ENCODE measurements around the gene KLK11. TPM values are rescaled to one million over a fixed set of nuclear protein-coding genes. Genes with fewer than 3 reads are reported as not detected.

The KLK11 gene
- total RNA-seq, 2 experiments from 2014 or later, result not detected

DNA sequence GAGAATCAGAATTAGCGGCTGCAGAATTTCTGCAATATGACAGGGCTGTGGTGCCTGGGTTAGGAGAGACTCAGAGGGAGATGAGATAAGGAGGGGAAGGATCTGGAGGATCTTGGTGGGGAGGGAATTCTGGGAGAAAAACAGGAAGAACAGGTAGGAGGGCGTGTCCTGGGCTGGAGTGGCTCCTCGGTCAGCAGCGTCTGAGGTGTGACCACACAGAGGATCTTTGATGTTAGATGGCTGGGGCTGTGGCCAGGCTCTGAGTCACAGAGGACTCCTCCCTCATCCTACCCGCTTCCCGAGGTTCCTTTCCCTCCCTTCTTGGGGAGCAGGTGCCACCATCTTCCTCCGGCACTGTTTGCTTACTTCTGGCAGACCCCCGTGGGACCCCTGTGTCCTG is 50.6 kb downstream of the KLK11 start:
- Mint-ChIP-seq H3K27me3 (peaks cover 72% of the 10 kb centered on the region), H3K27ac (no peak overlapping the region), H3K36me3 (no peaks in the 10 kb centered on the region), H3K9me3 (no peaks in the 10 kb centered on the region), H3K4me3 (no peak overlapping the region), H3K4me1 (no peaks in the 10 kb centered on the region)
- DNase-seq, result no peak

DNA sequence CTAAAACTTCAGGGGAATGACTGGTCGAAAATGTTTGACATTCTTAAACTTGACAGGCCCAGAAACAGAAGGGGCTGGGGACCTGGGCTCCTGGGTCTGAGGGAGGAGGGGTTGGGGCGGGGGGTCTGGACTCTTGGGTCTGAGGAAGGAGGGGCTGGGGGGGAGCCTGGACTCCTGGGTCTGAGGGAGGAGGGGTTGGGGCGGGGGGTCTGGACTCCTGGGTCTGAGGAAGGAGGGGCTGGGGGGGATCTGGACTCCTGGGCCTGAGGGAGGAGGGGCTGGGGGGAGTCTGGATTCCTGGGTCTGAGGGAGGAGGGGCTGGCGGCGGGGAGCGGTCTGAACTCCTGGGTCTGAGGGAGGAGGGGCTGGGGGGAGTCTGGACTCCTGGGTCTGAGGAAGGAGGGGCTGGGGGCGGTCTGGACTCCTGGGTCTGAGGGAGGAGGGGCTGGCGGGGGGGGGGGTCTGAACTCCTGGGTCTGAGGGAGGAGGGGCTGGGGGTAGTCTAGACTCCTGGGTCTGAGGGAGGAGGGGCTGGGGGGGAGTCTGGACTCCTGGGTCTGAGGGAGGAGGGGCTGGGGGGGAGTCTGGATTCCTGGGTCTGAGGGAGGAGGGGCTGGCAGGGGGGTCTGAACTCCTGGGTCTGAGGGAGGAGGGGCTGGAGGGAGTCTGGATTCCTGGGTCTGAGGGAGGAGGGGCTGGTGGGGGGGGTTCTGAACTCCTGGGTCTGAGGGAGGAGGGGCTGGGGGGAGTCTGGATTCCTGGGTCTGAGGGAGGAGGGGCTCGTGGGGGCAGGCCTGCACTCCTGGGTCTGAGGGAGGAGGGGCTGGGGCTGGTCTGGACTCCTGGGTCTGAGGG is 51.5 kb downstream of the KLK11 start:
- no peak overlapping the region for H3K4me3 Mint-ChIP-seq
- no peak overlapping the region for H3K27ac Mint-ChIP-seq
- no peaks in the 10 kb centered on the region for H3K4me1 Mint-ChIP-seq
- peaks cover 71% of the 10 kb centered on the region for H3K27me3 Mint-ChIP-seq
- no peaks in the 10 kb centered on the region for H3K9me3 Mint-ChIP-seq
- H3K36me3 Mint-ChIP-seq, result no peaks in the 10 kb centered on the region
- DNase-seq, result no peak

DNA sequence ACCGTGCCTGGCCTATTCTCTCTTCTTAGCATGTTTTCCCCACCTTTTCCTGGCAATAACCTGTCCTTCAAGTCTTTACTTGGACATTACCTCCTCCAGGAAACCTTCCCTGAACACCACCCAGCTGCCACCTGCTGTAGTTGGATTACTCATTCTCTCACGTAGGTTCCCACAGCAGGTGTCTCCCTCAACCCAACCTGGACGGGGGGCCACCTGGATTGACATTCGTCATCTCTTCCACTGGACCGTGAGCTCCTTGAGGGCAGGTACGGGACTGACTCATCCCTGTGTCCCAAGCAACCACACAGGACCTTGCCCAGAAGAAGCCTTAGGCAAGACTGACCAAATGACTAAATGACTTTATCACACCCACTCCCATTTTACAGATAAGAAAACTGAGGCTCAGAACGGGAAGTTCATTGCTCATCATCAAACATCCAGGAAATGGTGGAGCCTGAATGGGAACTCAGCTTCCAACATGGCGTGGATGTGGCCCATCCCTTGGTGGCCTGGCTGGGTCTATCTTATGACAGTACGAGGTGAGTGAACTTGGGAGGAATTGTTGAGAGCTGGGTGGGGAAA is 53.5 kb downstream of the KLK11 start:
- Mint-ChIP-seq H3K4me1 (no peaks in the 10 kb centered on the region), H3K4me3 (no peak overlapping the region), H3K36me3 (no peaks in the 10 kb centered on the region), H3K27me3 (peaks cover 73% of the 10 kb centered on the region), H3K9me3 (no peaks in the 10 kb centered on the region), H3K27ac (no peak overlapping the region)
- no peak for DNase-seq

Other genes starting within 250 kb of the KLK11 start
- not detected for gene ACP4, start 236.2 kb downstream of the KLK11 start, total RNA-seq
- 1 to 10 TPM in 1 of 2 experiments, under 1 TPM in 1; 0.60 to 1.1 TPM for gene KLK1, start 202.8 kb downstream of the KLK11 start, total RNA-seq
- not detected for gene KLK15, start 193.0 kb downstream of the KLK11 start, total RNA-seq
- not detected for gene KLK3, start 171.7 kb downstream of the KLK11 start, total RNA-seq
- gene KLK2, start 153.2 kb downstream of the KLK11 start, total RNA-seq, result under 1 TPM; 0.38 to 0.45 TPM
- gene KLK4, start 115.2 kb downstream of the KLK11 start, total RNA-seq, result not detected
- not detected for gene KLK5, start 73.6 kb downstream of the KLK11 start, total RNA-seq
- gene KLK6, start 57.0 kb downstream of the KLK11 start, total RNA-seq, result not detected
- not detected for gene KLK7, start 42.7 kb downstream of the KLK11 start, total RNA-seq
- gene KLK8, start 25.0 kb downstream of the KLK11 start, total RNA-seq, result not detected
- not detected for gene KLK10, start 6.9 kb downstream of the KLK11 start, total RNA-seq
- gene KLK12, start 8.4 kb upstream of the KLK11 start, total RNA-seq, result not detected
- not detected for gene KLK13, start 38.5 kb upstream of the KLK11 start, total RNA-seq
- under 1 TPM; 0.30 to 0.31 TPM for gene KLK14, start 56.3 kb upstream of the KLK11 start, total RNA-seq
- 10 to 100 TPM; 10.9 to 11.4 TPM for gene CTU1, start 81.8 kb upstream of the KLK11 start, total RNA-seq
- 1 to 10 TPM; 1.3 to 1.6 TPM for gene SIGLEC9, start 98.3 kb upstream of the KLK11 start, total RNA-seq
- gene SIGLEC7, start 115.7 kb upstream of the KLK11 start, total RNA-seq, result not detected
- gene CD33, start 198.5 kb upstream of the KLK11 start, total RNA-seq, result under 1 TPM; 0.24 to 0.62 TPM
- not detected for gene SIGLECL1, start 224.5 kb upstream of the KLK11 start, total RNA-seq

Measured in activated naive CD8-positive, alpha-beta T cell treated with anti-CD3 and anti-CD28 coated beads for 36 hours (primary cell).